Neural progenitor cell (in vitro differentiated cells): Measurements from ENCODE around the gene CD48. TPM values are rescaled to one million over a fixed set of nuclear protein-coding genes. Genes with fewer than 3 reads are reported as not detected.

Experiments used
- DNase-seq: peaks from one replicate; pipeline ENCODE4 v3.0.0-alpha.2; 2016; ENCODE audit warnings: low spot score
- H2AFZ ChIP-seq: fragments of 200-600 bp; sonication (generic); replicated peaks from 2 replicates; pipeline ENCODE4 v1.6.1; 2016; ENCODE audit warnings: antibody characterized with exemption
- H3F3A ChIP-seq: fragments of 200-600 bp; sonication (generic); 2 replicates; pipeline ENCODE4 v1.6.1; 2016; ENCODE audit warnings: antibody characterized with exemption, low read depth
- H3K27ac ChIP-seq: fragments of 200-600 bp; sonication (generic); 2 replicates; pipeline ENCODE4 v1.5.1; 2016; ENCODE audit warnings: mild to moderate bottlenecking
- H3K27me3 ChIP-seq: fragments of 200-600 bp; sonication (generic); 2 replicates; pipeline ENCODE4 v1.6.1; 2016; ENCODE audit warnings: mild to moderate bottlenecking, moderate library complexity
- H3K36me3 ChIP-seq: fragments of 200-600 bp; sonication (generic); 2 replicates; pipeline ENCODE4 v1.5.1; 2016
- H3K4me1 ChIP-seq: fragments of 200-600 bp; sonication (generic); 2 replicates; pipeline ENCODE4 v1.6.1; 2016; ENCODE audit warnings: mixed run types
- H3K4me2 ChIP-seq: fragments of 200-600 bp; sonication (generic); 2 replicates; pipeline ENCODE4 v1.6.1; 2016
- H3K4me3 ChIP-seq: fragments of 200-600 bp; sonication (generic); 2 replicates; pipeline ENCODE4 v1.5.1; 2016
- H3K79me2 ChIP-seq: fragments of 200-600 bp; sonication (generic); 2 replicates; pipeline ENCODE4 v1.6.1; 2016; ENCODE audit warnings: low read depth
- H3K9ac ChIP-seq: fragments of 200-600 bp; sonication (generic); 2 replicates; pipeline ENCODE4 v1.6.1; 2016
- H3K9me3 ChIP-seq: fragments of 200-600 bp; sonication (generic); 2 replicates; pipeline ENCODE4 v1.5.1; 2016; ENCODE audit warnings: low read depth
- H4K20me1 ChIP-seq: fragments of 200-600 bp; sonication (generic); 2 replicates; pipeline ENCODE4 v1.6.1; 2016; ENCODE audit warnings: low read depth
- H3K27ac Mint-ChIP-seq: 3 replicates; pipeline ENCODE4 v1.8.0; 2021; ENCODE audit warnings: mixed read lengths
- H3K27me3 Mint-ChIP-seq: 2 replicates; pipeline ENCODE4 v1.8.0; 2022; ENCODE audit warnings: low read depth, mild to moderate bottlenecking, inconsistent platforms, moderate library complexity, mixed read lengths; ENCODE audit not compliant: insufficient read depth
- H3K36me3 Mint-ChIP-seq: 3 replicates; pipeline ENCODE4 v1.8.0; 2021; ENCODE audit warnings: mixed read lengths
- H3K4me1 Mint-ChIP-seq: 3 replicates; pipeline ENCODE4 v1.8.0; 2021; ENCODE audit warnings: mixed read lengths
- H3K4me3 Mint-ChIP-seq: 3 replicates; pipeline ENCODE4 v1.8.0; 2021; ENCODE audit warnings: mild to moderate bottlenecking, moderate library complexity, mixed read lengths
- H3K9me3 Mint-ChIP-seq: 3 replicates; pipeline ENCODE4 v1.8.0; 2020; ENCODE audit warnings: mixed read lengths
- EZH2 ChIP-seq: fragments of 200-600 bp; sonication (generic); IDR thresholded peaks from 2 replicates; pipeline ENCODE4 v1.6.1; 2017; ENCODE audit warnings: antibody characterized with exemption, mild to moderate bottlenecking, moderate library complexity
- EZH2phosphoT487 ChIP-seq: fragments of 200-600 bp; sonication (generic); IDR thresholded peaks from 2 replicates; pipeline ENCODE4 v1.6.1; 2017; ENCODE audit warnings: antibody characterized with exemption
- total RNA-seq: library from RNA; depleted of rRNA; stranded (reverse); fragments of >200 nt; gene quantifications from 2 replicates; pipeline ENCODE4 v1.2.3, GENCODE V29; 2015; ENCODE audit warnings: low replicate concordance
- TF ChIP-seq, protein P1 (sequence below): fragments of 200-600 bp; sonication (generic); IDR thresholded peaks from 2 replicates; pipeline ENCODE4 v1.5.1; 2017; ENCODE audit warnings: antibody characterized with exemption, mild to moderate bottlenecking

CD48 gene, protein sequence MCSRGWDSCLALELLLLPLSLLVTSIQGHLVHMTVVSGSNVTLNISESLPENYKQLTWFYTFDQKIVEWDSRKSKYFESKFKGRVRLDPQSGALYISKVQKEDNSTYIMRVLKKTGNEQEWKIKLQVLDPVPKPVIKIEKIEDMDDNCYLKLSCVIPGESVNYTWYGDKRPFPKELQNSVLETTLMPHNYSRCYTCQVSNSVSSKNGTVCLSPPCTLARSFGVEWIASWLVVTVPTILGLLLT
- total RNA-seq, result not detected in 2 replicates

DNA sequence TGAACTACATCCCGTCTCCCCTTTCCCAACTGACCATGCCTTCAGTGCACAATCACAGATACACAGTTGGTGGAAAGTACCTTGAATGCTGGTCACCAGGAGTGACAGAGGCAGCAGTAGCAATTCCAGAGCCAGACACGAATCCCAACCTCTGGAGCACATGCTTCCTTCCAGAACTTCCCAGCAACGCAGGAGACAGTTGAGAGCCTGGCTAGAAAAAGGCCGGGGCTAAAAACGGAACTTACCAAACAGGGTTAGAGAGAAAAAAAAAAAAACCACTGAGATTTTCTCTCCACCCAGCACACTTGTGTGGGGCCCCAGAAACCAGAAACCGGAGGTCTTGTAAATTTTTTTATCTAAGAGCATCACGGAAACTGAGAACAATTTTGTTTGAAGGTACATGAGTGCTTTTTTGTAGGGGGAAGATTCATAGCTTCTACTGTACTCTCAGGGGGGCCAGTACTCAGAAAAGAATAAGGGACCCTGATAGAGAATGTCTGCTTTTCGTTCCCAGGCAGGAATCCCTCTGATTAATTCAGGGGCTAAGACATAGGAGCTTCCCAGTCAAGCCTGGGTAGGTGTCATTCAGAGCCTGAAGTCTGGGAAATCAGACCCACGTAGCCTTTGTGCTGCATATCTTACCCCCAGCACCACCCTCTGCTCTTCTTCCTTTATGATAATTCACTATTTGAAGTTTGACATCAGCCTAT is at the start of gene CD48:
CD48 (minus strand) TSS at position 221 of the 710 bp plus-strand sequence; CDS start at position 162, 59 bp downstream.
- no peaks in the 10 kb centered on the region for H3K9me3 Mint-ChIP-seq
- H2AFZ ChIP-seq, result no peak within 1 kb of the TSS
- H4K20me1 ChIP-seq, result no peaks in the 10 kb centered on the region

DNA sequence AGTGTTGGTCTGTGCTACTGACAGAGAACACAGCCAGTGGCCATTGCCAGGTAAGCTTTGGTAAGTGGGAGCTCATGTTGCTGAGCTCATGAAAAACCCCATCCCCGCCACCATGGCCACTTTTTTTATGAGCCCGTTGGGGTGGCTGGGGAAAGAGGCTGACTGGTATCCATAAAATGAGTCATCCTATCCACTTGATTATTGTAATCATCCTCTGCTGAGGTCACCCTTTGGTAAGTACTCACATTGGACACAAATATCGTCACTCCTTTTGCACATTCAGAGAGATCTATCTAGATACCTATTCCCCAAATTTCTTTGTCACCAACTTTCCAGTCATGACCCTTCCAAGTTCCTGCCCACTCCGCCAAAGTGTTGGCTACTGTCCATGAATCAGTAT is 49.4 kb upstream of the CD48 start:
- Histone ChIP-seq H3K4me2 (no peak overlapping the region), H3K27me3 (no peaks in the 10 kb centered on the region), H4K20me1 (no peaks in the 10 kb centered on the region), H3F3A (no peaks in the 10 kb centered on the region), H2AFZ (no peak overlapping the region), H3K79me2 (no peaks in the 10 kb centered on the region), H3K9me3 (no peaks in the 10 kb centered on the region), H3K36me3 (no peaks in the 10 kb centered on the region), H3K9ac (no peak overlapping the region), H3K4me3 (no peak overlapping the region), H3K4me1 (no peaks in the 10 kb centered on the region), H3K27ac (no peak overlapping the region)
- Mint-ChIP-seq H3K9me3 (no peaks in the 10 kb centered on the region), H3K4me1 (no peaks in the 10 kb centered on the region), H3K4me3 (no peak overlapping the region), H3K36me3 (no peaks in the 10 kb centered on the region), H3K27ac (no peak overlapping the region), H3K27me3 (no peaks in the 10 kb centered on the region)
- no peak for DNase-seq
- TF ChIP-seq EZH2 (no peak), EZH2phosphoT487 (no peak)
- TF ChIP-seq, protein P1, sequence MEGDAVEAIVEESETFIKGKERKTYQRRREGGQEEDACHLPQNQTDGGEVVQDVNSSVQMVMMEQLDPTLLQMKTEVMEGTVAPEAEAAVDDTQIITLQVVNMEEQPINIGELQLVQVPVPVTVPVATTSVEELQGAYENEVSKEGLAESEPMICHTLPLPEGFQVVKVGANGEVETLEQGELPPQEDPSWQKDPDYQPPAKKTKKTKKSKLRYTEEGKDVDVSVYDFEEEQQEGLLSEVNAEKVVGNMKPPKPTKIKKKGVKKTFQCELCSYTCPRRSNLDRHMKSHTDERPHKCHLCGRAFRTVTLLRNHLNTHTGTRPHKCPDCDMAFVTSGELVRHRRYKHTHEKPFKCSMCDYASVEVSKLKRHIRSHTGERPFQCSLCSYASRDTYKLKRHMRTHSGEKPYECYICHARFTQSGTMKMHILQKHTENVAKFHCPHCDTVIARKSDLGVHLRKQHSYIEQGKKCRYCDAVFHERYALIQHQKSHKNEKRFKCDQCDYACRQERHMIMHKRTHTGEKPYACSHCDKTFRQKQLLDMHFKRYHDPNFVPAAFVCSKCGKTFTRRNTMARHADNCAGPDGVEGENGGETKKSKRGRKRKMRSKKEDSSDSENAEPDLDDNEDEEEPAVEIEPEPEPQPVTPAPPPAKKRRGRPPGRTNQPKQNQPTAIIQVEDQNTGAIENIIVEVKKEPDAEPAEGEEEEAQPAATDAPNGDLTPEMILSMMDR, result no peak

More for the DNA sequence above, at the start of gene CD48:
- H3K4me1 Mint-ChIP-seq, result no peaks in the 10 kb centered on the region
- no peak within 1 kb of the TSS for H3K4me3 ChIP-seq
- no peak within 1 kb of the TSS for H3K4me3 Mint-ChIP-seq
- no peak within 1 kb of the TSS for H3K27ac Mint-ChIP-seq
- H3K4me2 ChIP-seq, result no peak within 1 kb of the TSS
- TF ChIP-seq EZH2, result no peak
- no peak for TF ChIP-seq EZH2phosphoT487
- TF ChIP-seq, protein P1, result no peak
- DNase-seq, result no peak
- no peaks in the 10 kb centered on the region for H3F3A ChIP-seq
- H3K4me1 ChIP-seq, result no peaks in the 10 kb centered on the region
- H3K36me3 Mint-ChIP-seq, result no peaks in the 10 kb centered on the region
- H3K9ac ChIP-seq, result no peak within 1 kb of the TSS
- H3K79me2 ChIP-seq, result no peaks in the 10 kb centered on the region
- no peak within 1 kb of the TSS for H3K27ac ChIP-seq
- H3K27me3 Mint-ChIP-seq, result no peaks in the 10 kb centered on the region
- no peaks in the 10 kb centered on the region for H3K9me3 ChIP-seq
- H3K27me3 ChIP-seq, result no peaks in the 10 kb centered on the region
- H3K36me3 ChIP-seq, result no peaks in the 10 kb centered on the region

DNA sequence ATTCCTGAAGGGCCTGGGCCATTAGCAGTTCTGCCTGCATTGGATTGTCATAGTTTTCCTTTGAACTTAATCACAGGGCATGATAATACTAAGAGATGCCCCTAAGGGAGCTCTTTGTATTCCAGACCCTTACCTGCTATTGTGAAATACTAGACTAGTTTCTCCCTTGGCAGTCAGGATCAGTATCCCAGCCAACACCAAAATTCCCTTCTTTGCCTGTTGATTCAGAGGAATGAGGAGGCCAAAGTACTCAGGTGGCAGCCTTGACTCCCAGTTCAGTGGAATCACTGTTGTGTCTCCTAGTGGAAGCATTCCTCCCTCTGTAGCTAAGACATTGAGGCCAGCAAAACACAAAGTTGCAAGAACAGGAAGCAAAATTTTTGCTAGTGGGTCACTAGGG is 48.1 kb upstream of the CD48 start:
- H3F3A ChIP-seq, result no peaks in the 10 kb centered on the region
- no peak overlapping the region for H3K4me2 ChIP-seq
- no peaks in the 10 kb centered on the region for H4K20me1 ChIP-seq
- DNase-seq, result no peak
- no peak overlapping the region for H3K4me3 Mint-ChIP-seq
- no peaks in the 10 kb centered on the region for H3K27me3 Mint-ChIP-seq
- TF ChIP-seq EZH2 (no peak), EZH2phosphoT487 (no peak)
- TF ChIP-seq, protein P1, result no peak
- no peak overlapping the region for H2AFZ ChIP-seq
- H3K9me3 ChIP-seq, result no peaks in the 10 kb centered on the region
- no peaks in the 10 kb centered on the region for H3K36me3 ChIP-seq
- no peaks in the 10 kb centered on the region for H3K79me2 ChIP-seq
- no peak overlapping the region for H3K27ac Mint-ChIP-seq
- no peaks in the 10 kb centered on the region for H3K36me3 Mint-ChIP-seq
- H3K4me1 Mint-ChIP-seq, result no peaks in the 10 kb centered on the region
- H3K4me3 ChIP-seq, result no peak overlapping the region
- H3K4me1 ChIP-seq, result no peaks in the 10 kb centered on the region
- H3K9me3 Mint-ChIP-seq, result no peaks in the 10 kb centered on the region
- H3K9ac ChIP-seq, result no peak overlapping the region
- no peaks in the 10 kb centered on the region for H3K27me3 ChIP-seq
- H3K27ac ChIP-seq, result no peak overlapping the region
